Stimulated activated CD8-positive, alpha-beta memory T cell treated with anti-CD3 and anti-CD28 coated beads, Interleukin-15, amount 100 ng/mL, for 24 hours (primary cell): ENCODE measurements around the gene TRAPPC12.

ENCODE experiments used
- DNase-seq: peaks from one replicate; pipeline ENCODE4 v3.0.0-alpha.2; 2020; ENCODE audit warnings: low read depth

Gene TRAPPC12

GRCh38 chr2:3454802-3455201, 75.3 kb downstream of the TRAPPC12 start:
- no peak for DNase-seq

DNA sequence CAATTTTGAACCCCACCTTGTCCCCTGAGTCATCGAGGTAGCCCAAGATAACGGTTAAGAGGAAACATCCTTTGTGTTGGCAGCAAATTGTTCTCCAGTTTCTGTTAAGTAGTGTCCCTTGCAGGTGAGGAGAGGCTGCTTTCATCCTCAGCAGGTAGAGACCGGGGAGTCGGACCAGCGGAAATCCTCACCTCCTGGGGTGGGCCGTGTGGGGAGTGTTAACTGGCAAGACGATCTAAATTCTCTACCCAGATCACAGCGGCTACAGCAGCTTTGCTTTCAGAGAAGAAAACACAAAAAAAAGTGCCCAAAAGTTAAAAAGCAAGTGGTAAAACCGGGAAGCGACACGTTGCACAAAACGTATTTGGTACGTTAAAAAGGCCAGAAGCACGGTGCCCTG, 76.6 kb downstream of the TRAPPC12 start:
- DNase-seq, result no peak

DNA sequence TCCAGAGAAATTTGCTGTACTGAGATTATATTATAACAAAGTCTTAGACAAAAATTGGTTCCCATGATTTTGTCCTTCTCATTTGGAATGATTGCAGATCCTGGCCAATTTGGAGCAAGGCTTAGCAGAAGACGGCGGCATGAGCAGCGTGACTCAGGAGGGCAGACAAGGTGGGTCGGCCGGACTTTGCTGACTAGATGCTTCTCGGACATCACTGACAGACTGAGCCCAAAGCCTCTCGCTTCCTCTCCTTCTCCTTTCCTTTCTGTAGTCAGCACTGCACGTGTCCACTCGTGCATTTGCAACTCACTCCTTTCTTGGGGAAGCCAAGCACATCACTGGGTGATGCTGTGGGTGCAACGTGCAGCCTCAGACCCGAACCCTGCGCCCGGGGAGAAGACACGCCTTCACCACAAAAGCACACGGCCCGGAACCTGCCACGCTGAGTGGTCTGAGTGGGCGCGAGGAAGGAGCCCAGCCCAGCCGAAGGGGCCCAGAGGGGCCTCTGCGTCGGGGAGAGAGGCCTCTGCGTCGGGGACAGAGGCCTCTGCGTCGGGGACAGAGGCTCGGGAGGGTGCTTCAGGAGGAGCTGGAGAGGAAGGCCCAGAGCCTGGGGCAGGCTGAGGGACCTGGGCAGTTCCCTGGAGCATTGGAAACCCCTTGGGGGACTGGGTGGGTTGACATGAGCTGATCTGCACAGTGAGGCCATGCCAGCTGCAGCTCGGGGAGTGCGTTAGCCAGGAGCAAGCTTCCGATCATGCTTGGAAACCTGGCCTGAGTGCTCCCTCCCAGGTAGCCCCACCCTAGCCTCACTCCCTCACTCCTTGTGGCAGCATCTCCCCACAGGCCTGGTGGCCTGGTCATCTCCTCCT, 78.3 kb downstream of the TRAPPC12 start:
- DNase-seq, result no peak

GRCh38 chr2:3458396-3459184, 79.1 kb downstream of the TRAPPC12 start:
- no peak for DNase-seq

- DNase-seq, result no peak
Observed at GRCh38 chr2:3459185-3460015, 79.9 kb downstream of the TRAPPC12 start.

GRCh38 chr2:3460156-3460555, 80.7 kb downstream of the TRAPPC12 start:
- DNase-seq, result no peak

GRCh38 chr2:3460831-3461800, 81.6 kb downstream of the TRAPPC12 start:
- no peak for DNase-seq

DNA sequence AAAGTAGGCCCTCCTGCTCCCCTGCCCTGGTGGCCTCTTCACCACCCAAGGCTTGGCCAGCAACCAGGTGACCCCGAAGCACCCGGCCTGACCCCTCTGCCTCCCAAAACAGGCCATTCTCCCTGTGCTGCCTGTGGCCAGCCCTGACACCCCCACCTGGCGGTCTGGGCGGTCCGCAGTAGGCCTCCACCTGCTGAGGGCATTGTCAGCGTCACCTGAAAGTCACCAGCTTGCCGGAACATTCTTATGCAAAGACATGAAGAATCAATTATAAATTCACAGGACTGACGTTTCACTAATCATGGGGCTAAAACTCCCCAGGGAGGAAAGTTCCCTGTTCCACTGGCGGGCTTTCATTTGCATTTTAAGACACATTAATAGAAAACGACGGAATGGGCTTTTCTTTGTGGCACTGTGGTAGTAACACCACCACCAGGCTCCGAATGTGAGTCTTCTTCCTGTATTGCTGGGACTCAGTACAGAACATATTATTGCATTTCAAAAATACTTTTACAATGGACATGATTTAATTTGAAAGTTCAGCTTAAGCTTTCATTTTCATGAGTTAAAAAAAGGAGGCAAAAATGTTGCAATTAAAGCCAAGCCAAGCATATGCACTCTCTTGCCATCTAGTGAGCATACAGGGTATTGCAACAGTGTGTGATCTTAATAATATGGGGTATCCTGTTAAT, 82.5 kb downstream of the TRAPPC12 start:
- DNase-seq, result no peak

DNA sequence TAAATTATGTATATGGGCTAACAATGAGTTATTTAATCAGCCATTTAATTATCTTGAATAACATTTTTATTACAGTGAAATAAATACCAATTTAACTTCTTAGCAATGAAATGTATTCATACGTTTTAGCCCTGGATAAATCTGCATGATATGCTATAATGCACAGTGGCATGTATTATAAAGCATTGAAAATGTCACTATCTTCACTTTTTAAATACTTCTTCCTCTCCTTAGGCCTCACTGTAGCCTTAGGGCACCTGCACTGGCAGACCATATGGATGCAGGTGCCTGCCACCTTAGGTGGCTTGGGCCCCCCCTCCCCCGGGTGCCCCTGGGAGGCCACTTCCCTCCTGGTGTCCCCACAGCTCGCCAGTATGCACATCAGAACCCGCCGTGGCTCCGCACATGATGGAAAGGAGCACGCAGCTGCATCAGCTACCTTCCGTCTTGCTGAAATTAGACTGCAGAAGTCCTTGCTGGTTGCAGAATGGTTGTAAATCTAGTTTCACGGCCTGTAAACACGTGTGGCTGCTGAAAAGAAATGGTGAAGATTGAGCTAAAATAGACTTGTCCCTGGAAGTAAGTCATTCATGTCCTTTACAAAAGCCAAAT, 83.1 kb downstream of the TRAPPC12 start:
- DNase-seq, result no peak

DNA sequence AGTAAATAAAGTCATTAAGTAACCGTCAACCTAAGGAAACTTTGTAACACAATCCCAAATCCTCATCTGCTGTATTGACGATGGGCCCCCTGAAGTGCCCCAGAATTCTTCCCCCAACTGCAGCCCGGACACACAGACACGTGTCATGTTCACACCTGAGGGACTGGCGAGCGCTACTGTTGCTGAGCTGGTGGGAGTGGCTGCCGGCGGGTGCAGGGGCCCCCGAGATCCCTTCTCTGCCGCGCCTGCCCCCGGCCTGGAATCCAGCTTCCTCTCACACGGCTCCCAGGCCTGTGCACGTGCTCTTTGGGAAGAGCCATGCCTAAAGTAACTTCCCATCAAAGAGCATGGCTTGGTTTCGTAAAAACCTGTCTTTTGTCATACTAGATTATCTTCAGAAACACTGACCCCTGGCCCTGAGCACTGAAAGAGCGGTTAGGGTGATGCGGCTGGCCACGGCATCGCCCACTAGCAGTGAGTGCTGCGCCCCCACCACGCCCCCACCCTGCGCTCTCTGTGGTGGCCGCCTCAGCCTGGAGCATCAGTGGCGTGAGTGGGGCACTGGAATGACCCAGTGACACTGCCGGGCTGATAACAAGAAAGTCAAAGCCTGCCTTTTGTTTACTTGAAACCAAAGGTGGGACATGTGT, 83.8 kb downstream of the TRAPPC12 start:
- DNase-seq, result no peak

- no peak for DNase-seq
Observed at GRCh38 chr2:3463944-3464343, 84.5 kb downstream of the TRAPPC12 start.

DNA sequence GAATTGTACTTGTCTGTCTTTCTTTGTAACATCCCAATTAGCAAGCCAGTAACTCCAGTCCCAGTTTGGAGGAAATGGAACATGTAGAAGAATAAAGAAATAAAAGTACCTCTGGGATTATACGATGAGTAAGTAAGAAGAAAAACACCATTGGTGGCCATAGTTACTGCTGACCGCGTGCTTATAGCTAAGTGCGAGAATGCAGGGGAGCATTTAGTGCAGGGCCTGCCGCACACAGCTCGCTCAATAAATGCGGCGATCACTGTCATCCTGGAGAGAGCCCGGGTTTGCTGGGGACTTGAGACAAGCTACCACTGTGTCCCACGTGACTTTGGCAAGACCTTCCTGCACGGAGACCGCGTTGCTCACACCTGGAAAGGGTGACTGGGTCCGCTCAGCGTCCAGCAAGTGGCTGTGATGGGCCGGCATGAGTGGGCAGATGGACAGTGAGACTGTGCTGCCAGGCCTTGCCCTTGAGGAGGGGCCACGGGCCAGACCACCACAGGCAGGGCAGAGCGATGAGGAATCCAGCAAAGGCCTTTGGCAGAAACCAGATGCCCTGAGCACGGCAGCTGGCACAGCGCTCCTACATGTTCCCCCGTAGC, 85.0 kb downstream of the TRAPPC12 start:
- no peak for DNase-seq

GRCh38 chr2:3465328-3465727, 85.8 kb downstream of the TRAPPC12 start:
- DNase-seq, result no peak

DNA sequence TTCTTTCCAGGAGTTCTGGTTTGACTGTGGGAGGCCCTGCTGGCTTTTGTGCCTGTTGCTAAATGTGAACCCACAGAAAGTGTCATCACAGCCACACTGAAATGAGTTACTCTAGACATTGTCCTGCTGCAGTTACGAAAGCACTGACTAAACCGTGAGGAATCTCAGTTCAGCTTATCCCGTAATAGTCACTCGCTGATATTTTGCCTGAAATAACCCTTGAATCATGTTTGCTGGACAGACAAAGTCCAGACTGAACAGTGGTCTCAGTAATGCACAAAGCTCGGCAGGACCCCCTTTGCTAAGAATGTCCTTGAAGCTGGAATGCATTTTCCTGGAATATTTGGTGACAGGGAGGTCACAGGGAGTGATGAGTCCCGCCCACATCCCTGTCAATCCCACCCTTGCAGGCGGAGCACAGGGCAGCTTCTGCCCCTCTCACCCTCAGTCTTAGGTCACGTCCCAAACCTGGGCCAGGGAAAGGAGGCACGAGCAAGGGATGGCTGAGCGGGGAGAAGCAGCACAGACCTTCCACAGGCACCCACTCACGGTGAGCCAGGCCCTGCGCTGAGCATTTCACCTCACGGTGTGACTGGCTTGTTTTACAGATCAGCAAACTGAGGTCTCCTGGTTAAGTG, 86.5 kb downstream of the TRAPPC12 start:
- DNase-seq, result no peak

DNA sequence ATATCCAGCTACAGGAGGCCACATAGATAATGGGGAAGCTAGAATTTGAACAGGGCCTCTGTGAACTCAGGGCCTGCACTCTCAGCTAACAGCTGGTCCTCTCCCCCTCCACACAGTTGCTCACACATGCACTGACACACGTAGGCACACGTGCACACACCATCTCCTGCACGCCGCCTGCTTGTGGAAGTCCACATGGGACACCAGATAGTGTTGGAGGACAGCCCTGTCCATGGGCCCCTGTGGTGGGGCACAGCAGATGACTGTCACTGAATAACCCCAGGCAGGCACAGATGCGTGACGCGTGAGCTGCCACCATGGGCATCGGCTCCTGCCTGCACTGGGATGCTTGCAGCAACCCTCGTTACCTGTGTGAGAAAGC, 87.0 kb downstream of the TRAPPC12 start:
- DNase-seq, result no peak

DNA sequence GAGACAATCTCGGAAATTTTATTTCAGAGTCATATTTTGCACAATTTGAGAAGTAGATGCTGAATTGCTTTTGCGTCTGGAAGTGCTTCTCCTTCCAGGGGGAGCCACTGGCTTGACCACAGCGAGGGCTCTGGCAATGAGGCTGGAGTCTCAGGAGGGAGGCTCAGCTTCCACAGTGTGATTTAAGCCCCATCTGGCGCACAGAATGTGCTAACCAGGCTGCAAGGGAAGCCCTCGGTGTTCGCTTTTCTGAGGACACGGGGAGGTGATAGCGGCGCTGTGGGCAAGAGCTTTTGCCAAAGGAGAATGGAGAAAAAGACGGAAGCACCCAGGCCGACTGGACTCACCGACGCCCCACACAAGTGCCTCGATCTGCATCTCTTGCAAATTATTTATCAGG, 87.5 kb downstream of the TRAPPC12 start:
- no peak for DNase-seq

- DNase-seq, result no peak
Observed at GRCh38 chr2:3467654-3468053, 88.2 kb downstream of the TRAPPC12 start.

DNA sequence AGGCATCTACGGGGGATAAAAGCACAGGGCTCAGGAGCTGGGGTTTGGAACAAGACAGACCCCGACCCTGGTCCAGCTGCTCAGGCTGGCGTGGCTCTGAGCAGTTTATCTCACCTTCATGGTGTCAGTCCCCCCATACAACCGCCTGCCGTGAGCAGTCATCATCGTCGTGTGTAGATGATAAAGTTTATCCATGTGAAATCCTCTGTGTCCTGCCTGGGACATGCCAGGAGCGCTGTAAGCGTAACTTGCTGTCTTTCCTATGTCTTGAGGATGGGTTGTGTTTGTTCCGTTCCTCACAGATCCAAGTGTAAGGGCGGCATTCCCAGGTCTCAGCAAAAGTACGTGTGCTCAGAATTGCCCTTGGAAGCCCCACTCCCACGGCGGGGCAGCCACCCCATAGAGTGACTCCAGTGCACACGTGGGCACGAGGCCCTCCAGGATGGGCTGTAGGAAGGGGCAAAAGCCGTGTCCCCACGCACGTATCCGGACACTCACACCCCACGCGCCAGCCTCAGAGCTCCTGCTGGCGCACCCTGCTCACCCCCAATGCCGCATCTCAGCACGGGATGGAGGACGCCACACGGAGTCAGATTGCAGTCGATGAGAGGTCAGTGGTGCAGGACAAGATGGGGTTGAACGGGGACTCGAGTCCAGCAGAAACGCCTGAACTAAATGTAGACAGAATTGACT, 88.9 kb downstream of the TRAPPC12 start:
- no peak for DNase-seq
